Subcutaneous adipose tissue (tissue), 4 donors: ENCODE data around the gene CCL8. TPM values are rescaled to one million over a fixed set of nuclear protein-coding genes. Genes with fewer than 3 reads are reported as not detected.

Experiments
- CTCF ChIP-seq: fragments of 450-650 bp; IDR thresholded peaks from one replicate; pipeline ENCODE4 v1.5.1; 2016; ENCODE audit warnings: low read depth, mild to moderate bottlenecking, control low read depth, antibody characterized with exemption, moderate library complexity
- total RNA-seq, 4 donors: library from RNA; depleted of rRNA; stranded (reverse); fragments of >200 nt; gene quantifications; one replicate each; pipeline ENCODE4 v1.1.0, GENCODE V29; 2016

CCL8 gene
- total RNA-seq, 4 donors from 2014 or later: 0.44 to 0.98 (median 0.85) TPM; not detected in 1

GRCh38 chr17:34312080-34312479 is 7.2 kb upstream of the CCL8 start:
- TF ChIP-seq CTCF: no peak

- TF ChIP-seq CTCF: no peak
These were observed 6.1 kb upstream of the CCL8 start for GRCh38 chr17:34313164-34313563.

- TF ChIP-seq CTCF: no peak
These were observed 5.0 kb upstream of the CCL8 start for GRCh38 chr17:34314279-34314678.

GRCh38 chr17:34318474-34318873 is 761 bp upstream of the CCL8 start:
- no peak for TF ChIP-seq CTCF

GRCh38 chr17:34321964-34322363 is 2.7 kb downstream of the CCL8 start:
- TF ChIP-seq CTCF: no peak

GRCh38 chr17:34337701-34338100 is 18.5 kb downstream of the CCL8 start:
- TF ChIP-seq CTCF: no peak

GRCh38 chr17:34339138-34339770 is 20.0 kb downstream of the CCL8 start:
- TF ChIP-seq CTCF: no peak
